Adrenal gland (tissue), 5 donors: ENCODE measurements around the gene SDK1.

Experiments
- CTCF ChIP-seq, 6 experiments: fragments of 450-650 bp in 4 of 6; fragments of 200-600 bp in 2 of 6; sonication (generic) in 1 of 6; IDR thresholded peaks; 1 replicate in 5 of 6; 2 replicates in 1 of 6; pipeline versions ENCODE4 v1.5.1 to v1.8.0; 2016 to 2021; ENCODE audit warnings: antibody characterized with exemption in 6 of 6, mild to moderate bottlenecking in 2 of 6, moderate library complexity in 1 of 6
- POLR2A ChIP-seq, 2 donors: fragments of 450-650 bp; IDR thresholded peaks; one replicate each; pipeline ENCODE4 v1.6.1; 2017; ENCODE audit warnings: antibody characterized with exemption in 2 of 2, mild to moderate bottlenecking in 2 of 2, moderate library complexity in 1 of 2
- donor health status: DM: no; HTN: no; CAD: no.

GRCh38 chr7:4299431-4299830 is 998.4 kb downstream of the SDK1 start:
- TF ChIP-seq CTCF (IDR thresholded peaks at IDR 0.05) (no peak), POLR2A (IDR thresholded peaks at IDR 0.05) (no peak)
